Endothelial cell of hepatic sinusoid (primary cell): ENCODE data around the gene CEBPE.

Experiments used
- in situ Hi-C: cut with HindIII; loops from 2 replicates; pipeline ENCODE4 v1.10.0; 2017; ENCODE audit warnings: low sequenced_read_pairs

Gene CEBPE

GRCh38 chr14:23118506-23119362, at the start of gene CEBPE:
Gene CEBPE, minus strand, starts transcription at chr14:23119255. Its CDS starts 164 bp downstream, at chr14:23119091.
- in situ Hi-C loops, result loop anchor here (5.0 kb wide), 1 partner anchor 69 kb away; no protein-coding TSS in a partner anchor

GRCh38 chr14:23168246-23168645, 49.2 kb upstream of the CEBPE start:
- in situ Hi-C loops, result no loop called here

- in situ Hi-C loops, result no loop called here
These were observed 48.2 kb upstream of the CEBPE start for GRCh38 chr14:23167116-23167847.

DNA sequence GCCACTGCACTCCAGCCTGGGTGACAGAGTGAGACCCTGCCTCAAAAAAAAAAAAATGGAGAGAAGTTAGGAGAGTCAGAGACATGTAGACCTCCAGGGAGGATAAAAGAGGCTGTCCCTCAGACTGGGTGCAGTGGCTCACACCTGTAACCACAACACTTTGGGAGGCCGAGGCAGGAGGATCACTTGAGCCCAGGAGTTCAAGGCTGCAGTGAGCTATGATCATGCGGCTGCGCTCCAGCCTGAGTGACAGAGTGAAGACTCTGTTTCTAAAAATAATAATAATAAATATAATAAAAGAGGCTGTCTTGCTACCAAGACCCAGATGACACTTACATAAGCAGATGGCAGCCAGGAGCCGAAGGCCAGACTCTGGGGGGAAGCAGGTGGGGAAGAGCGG, 45.9 kb upstream of the CEBPE start:
- in situ Hi-C loops, result loop anchor here (5.0 kb wide), 1 partner anchor 38 kb away; no protein-coding TSS in a partner anchor

GRCh38 chr14:23164250-23164649, 45.2 kb upstream of the CEBPE start:
- in situ Hi-C loops, result loop anchor here (5.0 kb wide), 1 partner anchor 37 kb away; no protein-coding TSS in a partner anchor

- in situ Hi-C loops, result loop anchor here (5.0 kb wide), 1 partner anchor 37 kb away; no protein-coding TSS in a partner anchor
These were observed 44.8 kb upstream of the CEBPE start for GRCh38 chr14:23163830-23164229.

- in situ Hi-C loops, result loop anchor here (5.0 kb wide), 1 partner anchor 35 kb away; no protein-coding TSS in a partner anchor
These were observed 43.7 kb upstream of the CEBPE start for GRCh38 chr14:23162800-23163199.

DNA sequence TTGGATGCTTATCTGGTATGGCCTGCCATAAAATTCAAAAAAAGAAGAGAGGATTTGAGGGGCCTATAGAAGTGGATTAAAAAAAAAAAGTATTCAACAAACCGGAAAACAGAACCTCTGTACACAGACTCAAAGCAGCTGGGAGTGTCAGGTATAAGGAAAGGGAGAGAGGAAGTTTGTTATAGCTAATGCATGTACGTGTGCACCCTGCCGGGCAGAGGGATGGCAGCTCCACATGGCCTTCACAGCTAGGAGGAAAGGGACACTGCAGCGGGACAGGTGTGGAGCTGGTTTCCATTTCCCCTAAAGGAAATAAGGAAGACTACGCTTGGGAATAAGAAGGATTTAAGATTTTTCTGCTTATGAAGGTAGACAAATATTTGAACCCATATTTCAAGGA, 43.0 kb upstream of the CEBPE start:
- in situ Hi-C loops, result loop anchor here (5.0 kb wide), 1 partner anchor 35 kb away; no protein-coding TSS in a partner anchor

DNA sequence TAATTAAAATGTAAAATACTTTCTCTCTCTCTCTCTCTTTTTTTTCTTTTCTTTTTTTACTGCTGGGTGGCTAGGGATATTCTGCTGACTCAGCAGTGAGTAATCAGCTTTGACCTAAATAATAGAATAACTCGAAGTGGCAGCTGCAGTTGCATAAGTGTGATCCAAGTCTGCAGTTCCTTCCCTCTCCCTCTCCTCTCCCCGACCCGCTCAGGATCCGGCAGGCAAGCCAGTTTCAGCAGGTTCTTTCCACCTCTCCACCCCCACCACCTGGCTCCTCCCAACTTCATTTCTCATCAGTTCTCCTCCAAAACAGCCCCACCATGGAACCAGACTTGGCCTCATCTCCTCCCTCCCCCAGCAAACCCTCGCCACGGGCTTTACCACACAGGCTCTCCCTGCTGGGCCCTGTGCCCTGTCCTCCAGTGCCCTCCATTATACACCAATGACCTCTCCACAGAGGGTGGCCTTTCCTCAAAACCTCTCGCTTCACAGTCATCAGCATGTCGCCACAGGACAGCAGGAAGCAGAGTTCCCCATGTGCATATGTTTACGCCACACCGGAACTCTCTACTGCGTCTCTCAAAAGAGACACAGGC, 42.0 kb upstream of the CEBPE start:
- in situ Hi-C loops, result loop anchor here (5.0 kb wide), 1 partner anchor 34 kb away; no protein-coding TSS in a partner anchor

GRCh38 chr14:23159532-23159931, 40.5 kb upstream of the CEBPE start:
- in situ Hi-C loops, result no loop called here

- in situ Hi-C loops, result no loop called here
These were observed 39.7 kb upstream of the CEBPE start for GRCh38 chr14:23158779-23159178.

- in situ Hi-C loops, result no loop called here
These were observed 36.0 kb upstream of the CEBPE start for GRCh38 chr14:23154964-23155587.

DNA sequence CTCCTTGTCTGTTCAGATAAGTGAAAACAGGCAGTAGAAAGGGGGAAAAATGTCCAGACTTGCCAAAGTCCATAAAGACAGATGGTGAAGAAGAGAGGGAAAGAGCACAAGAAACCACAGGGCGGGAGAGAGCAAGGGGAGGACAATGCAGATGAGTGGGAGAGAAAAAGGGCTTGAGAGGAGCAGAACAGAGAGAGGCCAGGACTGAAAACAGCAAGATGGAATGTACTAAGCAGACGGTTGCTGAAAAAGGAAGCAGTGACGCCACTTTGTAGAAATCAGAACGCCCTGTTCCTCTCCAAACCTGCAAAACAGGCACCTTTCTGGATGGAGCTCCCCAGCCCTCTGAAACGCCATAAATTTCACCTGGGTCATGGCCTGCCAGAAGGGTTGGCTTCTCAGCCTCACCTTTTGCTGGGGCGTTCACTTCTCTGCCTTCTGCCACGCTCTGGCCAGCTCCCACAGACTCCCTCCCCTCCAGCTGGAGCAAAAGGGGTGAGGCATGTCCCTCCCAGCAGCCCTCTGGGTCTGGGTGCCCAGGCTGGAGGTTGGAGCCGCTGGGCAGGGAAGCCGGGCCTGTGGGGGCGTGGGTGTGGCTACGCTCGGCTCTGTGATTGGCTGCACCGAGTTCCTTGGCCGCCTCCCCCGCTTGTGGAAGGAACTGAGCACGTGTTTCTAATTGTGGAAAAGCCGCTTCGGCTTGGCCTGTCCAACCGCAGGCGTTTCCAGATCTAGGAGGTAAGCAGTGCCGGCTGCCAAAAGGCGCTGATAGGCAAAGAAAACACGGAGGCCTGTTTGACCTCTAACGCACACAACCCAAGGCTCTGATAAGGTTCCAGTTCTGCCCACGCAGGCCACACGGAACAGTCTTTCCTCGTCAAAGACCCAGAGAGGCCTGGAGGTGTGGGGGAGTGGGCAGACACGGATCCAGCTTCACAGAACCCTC, 35.1 kb upstream of the CEBPE start:
- in situ Hi-C loops, result no loop called here

DNA sequence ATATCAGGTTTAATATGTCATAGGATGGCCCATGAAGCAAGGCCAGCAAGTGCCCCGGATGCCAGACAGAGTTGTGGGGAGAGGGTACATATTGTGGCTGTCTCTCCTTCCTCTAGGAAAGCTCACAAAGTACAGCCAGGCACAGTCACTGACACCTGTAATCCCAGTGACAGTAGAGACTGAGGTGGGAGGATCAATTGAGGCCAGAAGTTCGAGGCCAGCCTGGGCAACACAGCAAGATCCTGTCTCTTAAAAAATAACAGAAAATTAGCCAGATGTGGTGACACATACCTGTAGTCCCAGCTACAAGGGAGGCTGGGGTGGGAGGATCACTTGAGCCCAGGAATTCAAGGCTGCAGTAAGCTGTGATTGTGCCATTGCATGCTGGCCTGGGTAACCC, 32.3 kb upstream of the CEBPE start:
- in situ Hi-C loops, result no loop called here

- in situ Hi-C loops, result no loop called here
These were observed 30.7 kb upstream of the CEBPE start for GRCh38 chr14:23149745-23150144.

DNA sequence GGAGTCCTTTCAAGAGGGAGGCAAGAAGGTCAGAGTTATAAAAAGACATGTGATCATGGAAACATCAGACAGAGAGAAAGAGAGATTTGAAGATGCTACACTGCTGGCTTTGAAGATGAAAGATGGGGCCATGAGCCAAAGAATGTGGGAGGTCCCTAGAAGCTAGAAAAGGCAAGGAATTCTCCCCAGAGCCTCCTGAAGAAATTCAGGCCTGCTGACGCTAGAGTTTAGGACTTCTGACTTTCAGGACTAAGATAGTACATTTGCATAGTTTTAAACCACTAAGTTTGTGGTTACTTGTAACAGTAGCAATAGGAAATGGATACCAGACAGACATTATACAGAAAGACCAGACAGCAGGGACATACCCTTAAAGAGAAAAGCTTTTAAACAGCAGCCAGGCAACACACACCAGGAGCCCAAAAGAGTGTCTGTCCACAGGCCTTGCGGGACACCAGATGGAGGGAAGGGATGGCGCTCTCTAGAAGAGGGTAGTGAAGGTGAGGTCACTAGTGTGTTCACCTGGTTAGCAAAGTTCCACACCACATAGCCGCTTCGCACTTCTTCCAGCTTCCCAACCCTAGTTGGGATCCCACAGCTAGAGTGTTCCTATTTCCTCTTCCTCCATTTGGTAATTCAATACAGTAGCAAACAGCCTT, 29.7 kb upstream of the CEBPE start:
- in situ Hi-C loops, result no loop called here

DNA sequence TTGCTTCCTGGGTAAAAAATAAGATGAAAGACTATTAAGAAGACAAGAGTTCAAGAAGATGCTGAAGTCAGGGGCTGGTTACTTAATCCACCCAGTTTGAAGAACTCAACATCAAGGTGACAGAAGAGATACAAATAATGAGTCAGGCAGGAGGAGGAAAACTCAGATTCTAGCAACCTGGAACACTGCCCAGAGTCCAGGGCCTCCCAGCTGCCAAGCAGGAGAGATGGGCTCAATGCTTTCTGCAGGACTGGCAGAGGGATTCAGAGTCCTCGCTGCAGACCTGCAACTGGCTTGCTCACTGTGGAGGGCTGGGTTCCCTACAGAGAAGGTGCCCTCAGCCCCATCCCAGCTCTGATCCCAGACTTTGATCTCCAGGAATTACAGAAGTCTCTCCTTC, 28.6 kb upstream of the CEBPE start:
- in situ Hi-C loops, result no loop called here

- in situ Hi-C loops, result no loop called here
These were observed 27.9 kb upstream of the CEBPE start for GRCh38 chr14:23146980-23147379.

DNA sequence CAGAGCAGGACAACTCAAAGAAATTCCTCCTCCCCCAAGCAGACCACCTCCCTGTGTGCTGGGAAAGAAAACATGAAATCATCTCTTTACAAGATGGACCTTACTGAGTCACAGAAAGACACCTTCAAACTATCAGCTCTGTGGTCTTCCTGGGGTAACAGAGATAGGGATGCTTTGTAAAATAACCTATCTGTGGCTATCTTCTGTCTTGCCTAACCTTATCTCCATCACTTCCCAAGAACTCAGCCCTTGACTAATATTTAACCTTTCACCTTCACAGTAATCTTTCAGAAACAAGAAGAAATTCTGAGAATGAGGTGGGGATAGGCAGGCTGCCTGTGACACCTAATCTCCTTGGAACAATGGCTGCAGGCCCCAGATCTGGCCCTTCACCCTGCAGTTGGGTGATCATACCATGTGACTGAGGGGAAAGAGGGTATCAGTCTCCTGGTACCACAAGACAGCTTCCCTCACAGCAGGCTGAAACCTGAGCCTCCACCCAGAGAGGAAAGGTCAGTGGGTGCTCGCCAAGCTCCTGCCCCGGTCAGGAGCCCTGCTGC, 27.4 kb upstream of the CEBPE start:
- in situ Hi-C loops, result no loop called here
